HG03439 (cell line): ENCODE results near the gene RGL3.
"Not testable (repeated sequence)": the region's sequence is repeated elsewhere in the genome, so short reads cannot be mapped to it uniquely, and the experiment has no call there.

Experiments used
- ATAC-seq: cut with Tn5 transposase; IDR thresholded peaks from one replicate; pipeline ENCODE4 v1.9.1; 2021; ENCODE audit warnings: mild to moderate bottlenecking, moderate library complexity; ENCODE audit not compliant: unreplicated experiment

Gene RGL3

DNA sequence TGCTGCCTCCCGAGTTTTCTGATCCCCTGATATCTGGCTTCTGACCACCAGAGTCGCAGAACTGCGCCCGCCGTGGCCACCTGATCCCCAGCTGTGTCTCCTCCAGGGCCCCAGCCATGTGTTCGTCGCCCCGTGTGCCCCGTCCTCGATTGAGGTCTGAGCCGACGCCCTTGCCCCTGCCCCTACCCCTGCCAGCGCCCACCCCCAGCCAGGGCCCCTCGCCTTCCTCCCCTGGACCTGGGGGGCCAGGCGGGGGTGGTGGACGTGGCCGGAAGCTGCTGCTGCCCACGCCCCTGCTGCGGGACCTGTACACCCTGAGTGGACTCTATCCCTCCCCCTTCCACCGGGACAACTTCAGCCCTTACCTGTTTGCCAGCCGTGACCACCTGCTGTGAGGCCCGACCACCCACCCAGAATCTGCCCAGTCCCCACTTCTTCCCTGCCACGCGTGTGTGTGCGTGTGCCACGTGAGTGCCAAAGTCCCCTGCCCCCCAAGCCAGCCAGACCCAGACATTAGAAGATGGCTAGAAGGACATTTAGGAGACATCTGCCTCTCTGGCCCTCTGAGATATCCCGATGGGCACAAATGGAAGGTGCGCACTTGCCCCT lies 54.7 kb downstream of the RGL3 start:
- no peak for ATAC-seq

- ATAC-seq = no peak
Observed at GRCh38 chr19:11363881-11364280, 55.2 kb downstream of the RGL3 start.

GRCh38 chr19:11361771-11362731 lies 57.1 kb downstream of the RGL3 start:
- no peak for ATAC-seq

DNA sequence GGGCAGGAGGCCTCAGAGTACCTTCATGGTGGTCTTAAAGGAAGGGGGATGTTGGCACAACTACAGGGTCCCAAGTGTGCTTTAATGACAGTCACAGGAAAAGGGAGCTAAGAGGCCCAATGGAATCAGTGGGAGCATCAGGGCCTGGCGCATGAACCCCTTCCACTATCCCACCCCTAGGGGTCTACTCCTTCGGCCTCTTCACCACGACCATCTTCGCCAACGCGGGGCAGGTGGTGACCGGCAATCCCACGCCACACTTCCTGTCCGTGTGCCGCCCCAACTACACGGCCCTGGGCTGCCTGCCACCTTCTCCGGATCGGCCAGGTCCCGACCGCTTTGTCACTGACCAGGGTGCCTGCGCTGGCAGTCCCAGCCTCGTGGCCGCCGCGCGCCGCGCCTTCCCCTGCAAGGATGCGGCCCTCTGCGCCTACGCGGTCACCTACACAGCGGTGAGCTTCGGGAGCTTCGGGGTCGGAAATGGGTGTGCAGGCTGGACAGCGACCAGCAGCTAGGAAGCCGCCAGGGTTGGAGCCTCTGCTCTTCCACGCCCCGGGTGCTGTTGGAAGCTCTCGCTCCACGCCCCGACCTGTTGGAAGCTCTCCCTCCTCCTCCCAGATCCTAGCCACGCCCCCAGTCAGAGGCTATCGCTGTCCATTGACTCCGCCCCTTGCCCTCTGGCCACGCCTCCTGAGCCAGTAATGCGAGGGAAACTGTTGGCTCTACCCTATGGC lies 57.9 kb downstream of the RGL3 start:
- no peak for ATAC-seq

DNA sequence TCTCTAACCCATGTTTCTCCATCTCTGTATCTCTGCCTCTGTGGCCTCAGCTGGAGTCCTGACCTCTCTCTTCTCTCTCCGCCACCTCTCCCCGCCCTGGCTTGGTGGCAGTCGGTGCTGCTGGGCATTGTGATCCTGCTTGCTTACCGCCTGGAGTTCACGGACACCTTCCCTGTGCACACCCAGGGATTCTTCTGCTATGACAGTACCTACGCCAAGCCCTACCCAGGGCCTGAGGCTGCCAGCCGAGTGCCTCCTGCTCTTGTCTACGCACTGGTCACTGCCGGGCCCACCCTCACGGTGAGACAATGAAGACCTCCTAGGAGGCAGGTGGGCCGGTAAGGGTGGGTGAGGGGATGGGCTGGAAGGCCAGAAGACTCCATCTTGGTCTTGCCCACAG lies 59.7 kb downstream of the RGL3 start:
- no peak for ATAC-seq

DNA sequence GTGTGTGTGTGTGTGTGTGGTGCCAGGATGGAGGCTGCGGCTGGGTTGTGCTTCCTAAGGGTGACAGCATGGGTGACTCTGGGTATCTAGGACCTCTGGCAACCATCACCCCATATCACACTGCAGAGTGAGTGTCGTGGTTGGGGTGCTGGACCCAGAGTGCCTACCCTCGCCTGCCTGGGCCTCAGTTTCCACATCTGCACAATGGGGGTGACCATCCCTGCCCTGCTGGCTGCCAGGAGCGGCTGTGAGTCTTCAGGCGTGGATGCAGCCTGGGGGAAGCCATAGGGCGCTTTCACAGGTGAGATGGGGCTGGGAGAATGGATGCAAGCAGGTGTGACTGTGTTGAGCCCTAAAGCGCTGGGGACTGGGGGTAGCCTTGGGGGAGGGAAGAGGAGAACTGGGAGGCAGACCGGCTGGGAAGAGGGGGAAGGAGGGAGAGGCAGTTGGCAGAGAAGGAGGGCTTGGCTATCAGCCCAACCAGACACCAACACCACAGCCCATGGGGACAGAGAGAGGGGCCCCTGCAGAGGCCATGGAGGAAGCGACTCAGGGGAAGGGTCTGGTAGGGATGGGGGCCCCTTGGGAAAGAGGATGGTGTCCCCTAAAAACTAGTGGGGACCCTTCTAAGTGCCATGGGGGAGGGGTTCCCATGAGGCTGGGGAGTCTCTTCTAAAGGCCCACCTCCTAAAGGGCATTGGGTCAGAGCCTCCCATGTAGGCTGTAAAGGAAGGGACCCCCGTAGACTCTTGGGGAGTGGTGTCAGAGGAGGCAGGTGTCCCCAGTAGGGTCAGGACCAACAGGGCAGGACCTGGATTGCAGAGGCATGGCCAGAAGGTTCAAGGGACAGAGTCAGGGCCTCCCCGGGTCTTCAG lies 62.2 kb downstream of the RGL3 start:
- ATAC-seq = no peak

GRCh38 chr19:11356074-11356397 lies 63.1 kb downstream of the RGL3 start:
- no peak for ATAC-seq

DNA sequence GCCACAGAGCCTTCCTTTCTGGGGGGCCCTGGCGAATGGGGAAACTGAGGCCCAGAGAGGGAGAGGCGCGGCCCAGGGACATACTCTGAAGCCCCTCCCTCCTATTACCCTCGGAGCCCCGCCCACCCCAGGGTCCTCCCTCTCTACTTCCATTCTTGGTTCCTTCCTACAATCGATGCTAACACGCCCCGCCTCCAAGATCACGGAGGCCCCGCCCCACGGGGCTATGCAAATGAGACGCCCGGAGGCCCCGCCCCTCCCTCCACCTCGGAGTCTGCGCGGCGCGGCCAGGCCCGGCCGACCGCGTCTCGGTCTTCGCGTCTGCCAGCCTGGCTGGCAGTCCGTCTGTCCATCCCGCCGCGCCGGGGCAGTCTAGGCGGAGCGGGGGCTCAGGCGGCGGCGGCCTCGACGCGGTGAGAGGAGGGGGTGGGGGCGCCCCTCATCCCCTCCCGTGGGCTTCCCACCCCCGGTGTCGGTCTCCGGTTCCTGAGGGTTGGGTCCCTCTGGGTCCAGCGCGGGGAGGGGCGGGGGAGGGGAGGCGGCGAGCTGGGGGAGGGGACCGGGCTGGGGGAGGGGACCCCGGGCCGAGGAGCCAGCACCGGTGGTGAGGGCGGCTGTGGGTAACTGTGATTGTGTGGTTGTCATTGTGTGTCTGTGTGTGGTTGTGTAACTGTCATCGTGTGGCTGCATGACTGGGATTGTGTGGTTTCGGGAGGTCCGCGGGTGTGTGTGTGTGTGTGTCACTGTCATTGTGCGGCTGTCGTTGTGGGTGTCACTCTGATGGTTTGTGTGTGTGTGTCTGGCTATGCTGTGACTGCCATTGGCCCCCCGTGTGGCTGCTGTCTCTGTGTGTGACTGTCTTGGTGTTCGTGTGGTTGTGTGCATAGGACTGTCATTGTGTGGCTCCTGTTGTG lies 63.7 kb downstream of the RGL3 start, which contains the start of gene PLPPR2:
TSS of gene PLPPR2 (plus strand) at position 273 of the 914 bp plus-strand sequence. CDS start 2,242 bp downstream, outside the sequence.
- ATAC-seq = no peak

DNA sequence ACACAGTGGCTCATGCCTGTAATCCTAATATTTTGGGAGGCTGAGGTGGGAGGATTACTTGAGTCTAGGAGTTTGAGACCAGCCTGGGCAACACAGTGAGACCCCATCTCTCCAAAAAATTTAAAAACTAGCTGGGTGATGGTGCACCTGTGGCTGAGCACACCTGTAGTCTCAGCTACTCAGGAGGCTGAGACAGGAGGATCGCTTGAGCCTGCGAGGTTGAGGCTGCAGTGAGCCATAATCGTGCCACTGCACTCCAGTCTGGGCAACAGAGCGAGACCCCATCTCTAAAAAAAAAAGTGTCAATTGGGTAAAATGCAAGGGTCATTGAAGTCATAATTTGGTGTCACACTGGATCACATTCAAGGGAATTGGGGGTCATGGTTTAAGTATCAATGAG lies 65.0 kb downstream of the RGL3 start:
- ATAC-seq = not testable (repeated sequence)

GRCh38 chr19:11349171-11349570 lies 69.9 kb downstream of the RGL3 start:
- ATAC-seq = no peak

DNA sequence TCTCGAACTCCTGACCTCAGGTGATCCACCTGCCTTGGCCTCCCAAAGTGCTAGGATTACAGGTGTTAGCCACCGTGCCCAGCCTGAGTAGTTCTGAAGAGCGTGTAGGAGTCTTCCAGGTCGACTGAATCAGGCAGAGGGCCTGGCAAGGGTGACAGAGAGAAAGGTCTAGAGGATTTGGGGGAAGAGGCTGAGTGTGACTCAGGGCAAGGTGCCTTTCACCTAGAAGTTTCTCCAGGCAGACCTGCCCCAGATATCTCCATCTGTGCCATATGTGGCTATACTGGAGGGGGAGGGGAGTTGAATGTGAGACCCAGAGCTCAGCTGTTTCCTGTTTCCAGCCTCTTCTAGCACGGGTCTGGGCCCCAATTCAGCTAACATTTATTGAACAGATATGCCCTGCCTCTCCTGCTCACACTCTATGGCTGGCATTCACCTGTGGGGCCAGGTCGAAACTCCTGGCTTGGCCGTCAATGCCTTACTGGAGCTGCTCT lies 71.5 kb downstream of the RGL3 start:
- ATAC-seq = no peak

- peak; percentile 90 for ATAC-seq
Observed at GRCh38 chr19:11346104-11346940, 72.8 kb downstream of the RGL3 start, which contains the start of the genes CCDC159 and TMEM205. Gene CCDC159, plus strand, starts transcription at chr19:11346519. Its CDS starts 88 bp downstream, at chr19:11346607. Gene TMEM205, minus strand, starts transcription at chr19:11346268. Its CDS starts 649 bp downstream, at chr19:11345619.

- ATAC-seq = no peak
Observed at GRCh38 chr19:11345122-11345803, 73.9 kb downstream of the RGL3 start.
